GM12875 (cell line): ENCODE results near the gene LPCAT2.

Experiments
- H3K4me3 ChIP-seq: one replicate; pipeline ENCODE4 v1.5.1; 2011; ENCODE audit warnings: low read depth, low read length, control low read depth
- TF ChIP-seq, protein P1 (sequence below): IDR thresholded peaks from 2 replicates; pipeline ENCODE4 v1.5.1; 2011; ENCODE audit warnings: low read depth, mild to moderate bottlenecking, control low read depth, inconsistent platforms, low read length, moderate library complexity, borderline replicate concordance; ENCODE audit not compliant: insufficient read depth

LPCAT2 gene

GRCh38 chr16:55468352-55468990, 40.4 kb upstream of the LPCAT2 start:
- TF ChIP-seq, protein P1, sequence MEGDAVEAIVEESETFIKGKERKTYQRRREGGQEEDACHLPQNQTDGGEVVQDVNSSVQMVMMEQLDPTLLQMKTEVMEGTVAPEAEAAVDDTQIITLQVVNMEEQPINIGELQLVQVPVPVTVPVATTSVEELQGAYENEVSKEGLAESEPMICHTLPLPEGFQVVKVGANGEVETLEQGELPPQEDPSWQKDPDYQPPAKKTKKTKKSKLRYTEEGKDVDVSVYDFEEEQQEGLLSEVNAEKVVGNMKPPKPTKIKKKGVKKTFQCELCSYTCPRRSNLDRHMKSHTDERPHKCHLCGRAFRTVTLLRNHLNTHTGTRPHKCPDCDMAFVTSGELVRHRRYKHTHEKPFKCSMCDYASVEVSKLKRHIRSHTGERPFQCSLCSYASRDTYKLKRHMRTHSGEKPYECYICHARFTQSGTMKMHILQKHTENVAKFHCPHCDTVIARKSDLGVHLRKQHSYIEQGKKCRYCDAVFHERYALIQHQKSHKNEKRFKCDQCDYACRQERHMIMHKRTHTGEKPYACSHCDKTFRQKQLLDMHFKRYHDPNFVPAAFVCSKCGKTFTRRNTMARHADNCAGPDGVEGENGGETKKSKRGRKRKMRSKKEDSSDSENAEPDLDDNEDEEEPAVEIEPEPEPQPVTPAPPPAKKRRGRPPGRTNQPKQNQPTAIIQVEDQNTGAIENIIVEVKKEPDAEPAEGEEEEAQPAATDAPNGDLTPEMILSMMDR: no peak
- no peak overlapping the region for H3K4me3 ChIP-seq

- H3K4me3 ChIP-seq: no peak overlapping the region
- TF ChIP-seq, protein P1: no peak
Measured at GRCh38 chr16:55469821-55470532, 38.9 kb upstream of the LPCAT2 start.

DNA sequence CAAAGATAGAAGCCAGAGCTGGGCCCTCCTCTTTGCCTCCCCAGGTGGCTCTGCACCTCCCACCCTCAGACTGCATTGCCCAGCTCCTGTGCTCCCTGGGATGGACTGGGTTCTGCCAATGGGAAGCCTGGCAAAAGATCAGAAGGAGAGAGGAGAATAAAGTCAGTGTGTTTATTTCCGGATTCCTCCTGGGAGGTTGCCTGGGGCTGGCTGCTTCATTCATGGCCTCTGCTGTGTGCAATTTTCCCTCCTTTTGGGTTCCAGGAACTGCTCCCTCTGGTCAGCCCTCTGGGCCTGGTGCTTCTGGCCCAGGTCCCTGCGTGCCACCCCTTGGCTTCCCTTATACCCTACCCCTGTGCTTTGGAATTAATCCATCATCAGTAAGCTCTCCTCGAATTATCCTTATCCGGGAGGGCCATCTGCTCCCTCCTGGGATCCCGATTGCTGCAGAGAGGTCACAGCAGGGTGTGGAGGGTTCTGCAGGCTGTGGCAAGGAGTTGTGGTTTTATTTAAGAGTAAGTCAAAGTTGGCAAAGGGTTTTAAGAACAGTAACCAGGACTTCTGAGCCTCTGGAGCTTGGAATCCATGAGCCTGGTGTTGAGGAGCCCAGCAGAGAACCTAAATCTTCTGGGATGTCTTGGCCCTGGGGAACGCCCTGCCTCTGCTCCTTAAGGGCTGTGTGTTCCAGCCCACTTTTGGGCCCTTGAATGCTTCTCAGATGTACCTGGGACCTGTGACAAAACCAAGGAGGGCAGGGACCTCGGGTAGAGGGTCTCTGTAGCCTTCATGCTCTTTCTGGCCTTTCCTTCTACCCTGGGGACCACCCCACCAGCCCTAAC, 38.1 kb upstream of the LPCAT2 start:
- H3K4me3 ChIP-seq: no peak overlapping the region
- TF ChIP-seq, protein P1: no peak

DNA sequence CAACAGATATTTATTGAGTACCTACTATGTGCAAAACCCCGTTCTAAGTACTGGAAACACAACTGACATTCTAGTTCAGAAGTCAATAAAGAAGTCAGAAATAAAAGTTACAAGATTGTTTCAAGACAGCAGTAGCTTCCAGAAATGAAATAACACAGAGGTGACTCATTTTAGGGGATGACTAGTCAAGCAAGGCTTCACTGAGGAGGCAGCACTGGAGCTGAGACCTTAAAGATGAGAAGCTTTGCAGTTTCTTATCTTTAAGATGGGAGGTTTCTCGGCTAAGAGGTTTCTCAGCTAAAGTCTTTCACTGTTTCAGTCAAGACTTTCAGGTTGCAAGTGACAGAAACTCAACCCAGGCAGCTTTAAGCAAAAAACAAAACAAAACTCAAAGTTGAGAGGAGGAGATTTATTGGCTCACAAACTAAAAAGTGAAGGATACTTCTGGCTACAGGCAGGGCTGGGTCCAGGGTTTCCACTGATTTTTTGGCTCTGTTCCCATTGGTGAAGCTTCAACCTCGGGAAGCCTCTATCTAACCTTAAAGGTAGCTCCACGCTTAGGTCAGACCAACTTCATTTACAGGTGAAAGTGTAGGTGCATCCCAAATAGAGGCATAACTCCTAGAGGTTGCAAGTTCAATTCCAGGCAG, 37.3 kb upstream of the LPCAT2 start:
- TF ChIP-seq, protein P1: no peak
- H3K4me3 ChIP-seq: no peak overlapping the region

DNA sequence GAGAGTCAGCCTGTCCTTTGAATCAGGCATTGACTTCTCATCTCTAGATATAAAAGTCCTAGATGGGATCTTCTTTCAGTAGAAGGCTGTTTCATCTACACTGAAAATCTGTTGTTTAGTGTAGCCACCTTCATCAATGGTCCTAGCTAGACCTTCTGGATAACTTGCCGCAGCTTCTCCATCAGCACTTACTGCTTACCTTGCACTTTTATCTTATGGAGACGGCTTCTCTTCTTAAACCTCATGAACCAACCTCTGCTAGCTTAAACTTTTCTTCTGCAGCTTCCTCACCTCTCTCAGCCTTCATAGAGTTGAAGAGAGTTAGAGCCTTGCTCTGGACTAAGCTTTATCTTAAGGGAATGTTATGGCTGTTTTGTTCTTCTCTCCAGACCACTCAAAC, 35.3 kb upstream of the LPCAT2 start:
- TF ChIP-seq, protein P1: no peak
- H3K4me3 ChIP-seq: no peak overlapping the region

- TF ChIP-seq, protein P1: no peak
- no peak overlapping the region for H3K4me3 ChIP-seq
Measured at GRCh38 chr16:55474821-55475220, 34.1 kb upstream of the LPCAT2 start.
